BE2C (cell line): ENCODE data around the gene TSPAN14.
A peak's percentile ranks its signal among the peaks of the same experiment; 100 is the strongest.

ENCODE experiments used
- DNase-seq: peaks from one replicate; pipeline ENCODE4 v3.0.0-alpha.2; 2020
- H3K27me3 ChIP-seq: fragments of 250-450 bp; sonication (Bioruptor Pico); 2 replicates; pipeline ENCODE4 v1.5.1; 2020; ENCODE audit warnings: mild to moderate bottlenecking
- H3K36me3 ChIP-seq: fragments of 250-450 bp; sonication (Bioruptor Pico); 2 replicates; pipeline ENCODE4 v1.5.1; 2020; ENCODE audit warnings: mild to moderate bottlenecking
- H3K4me1 ChIP-seq: fragments of 250-450 bp; sonication (Bioruptor Pico); 2 replicates; pipeline ENCODE4 v1.5.1; 2020
- H3K4me3 ChIP-seq: 2 replicates; pipeline ENCODE4 v1.5.1; 2011; ENCODE audit warnings: low read depth, low read length
- H3K9me3 ChIP-seq: fragments of 250-450 bp; sonication (Bioruptor Pico); 2 replicates; pipeline ENCODE4 v1.5.1; 2020
- CTCF ChIP-seq: IDR thresholded peaks from 2 replicates; pipeline ENCODE4 v1.5.1; 2012; ENCODE audit warnings: mild to moderate bottlenecking, low read depth, low read length

Gene TSPAN14

GRCh38 chr10:80526218-80526617 is 72.1 kb downstream of the TSPAN14 start:
- no peak for TF ChIP-seq CTCF
- no peaks in the 10 kb centered on the region for H3K9me3 ChIP-seq
- no peak overlapping the region for H3K4me3 ChIP-seq
- no peak for DNase-seq
- no peaks in the 10 kb centered on the region for H3K27me3 ChIP-seq
- H3K4me1 ChIP-seq = no peaks in the 10 kb centered on the region
- H3K36me3 ChIP-seq = no peaks in the 10 kb centered on the region

- Histone ChIP-seq H3K4me3 (no peak overlapping the region), H3K27me3 (no peaks in the 10 kb centered on the region), H3K4me1 (no peaks in the 10 kb centered on the region), H3K36me3 (no peaks in the 10 kb centered on the region), H3K9me3 (no peaks in the 10 kb centered on the region)
- DNase-seq = no peak
- no peak for TF ChIP-seq CTCF
Observed at GRCh38 chr10:80526742-80527141, 72.6 kb downstream of the TSPAN14 start.

- Histone ChIP-seq H3K27me3 (no peaks in the 10 kb centered on the region), H3K4me3 (no peak overlapping the region), H3K9me3 (no peaks in the 10 kb centered on the region), H3K36me3 (no peaks in the 10 kb centered on the region), H3K4me1 (no peaks in the 10 kb centered on the region)
- no peak for TF ChIP-seq CTCF
- DNase-seq = no peak
Observed at GRCh38 chr10:80528185-80528700, 74.1 kb downstream of the TSPAN14 start.

- no peaks in the 10 kb centered on the region for H3K9me3 ChIP-seq
- H3K36me3 ChIP-seq = no peaks in the 10 kb centered on the region
- no peak overlapping the region for H3K4me3 ChIP-seq
- TF ChIP-seq CTCF = no peak
- no peaks in the 10 kb centered on the region for H3K4me1 ChIP-seq
- no peaks in the 10 kb centered on the region for H3K27me3 ChIP-seq
- no peak for DNase-seq
Observed at GRCh38 chr10:80528901-80529300, 74.8 kb downstream of the TSPAN14 start.

GRCh38 chr10:80529604-80530003 is 75.5 kb downstream of the TSPAN14 start:
- Histone ChIP-seq H3K9me3 (no peaks in the 10 kb centered on the region), H3K4me1 (no peaks in the 10 kb centered on the region), H3K27me3 (no peaks in the 10 kb centered on the region), H3K4me3 (no peak overlapping the region), H3K36me3 (no peaks in the 10 kb centered on the region)
- TF ChIP-seq CTCF = no peak
- DNase-seq = no peak

GRCh38 chr10:80530251-80530650 is 76.1 kb downstream of the TSPAN14 start:
- 0 out of 2 replicates have a peak, but pooled peaks have one; percentile 6 for TF ChIP-seq CTCF
- H3K36me3 ChIP-seq = no peaks in the 10 kb centered on the region
- H3K27me3 ChIP-seq = no peaks in the 10 kb centered on the region
- no peaks in the 10 kb centered on the region for H3K4me1 ChIP-seq
- H3K4me3 ChIP-seq = no peak overlapping the region
- DNase-seq = no peak
- H3K9me3 ChIP-seq = no peaks in the 10 kb centered on the region
